ENCODE data around the gene PCCA.
"Not testable (repeated sequence)": the region's sequence is repeated elsewhere in the genome, so short reads cannot be mapped to it uniquely, and the experiment has no call there.

The PCCA gene

DNA sequence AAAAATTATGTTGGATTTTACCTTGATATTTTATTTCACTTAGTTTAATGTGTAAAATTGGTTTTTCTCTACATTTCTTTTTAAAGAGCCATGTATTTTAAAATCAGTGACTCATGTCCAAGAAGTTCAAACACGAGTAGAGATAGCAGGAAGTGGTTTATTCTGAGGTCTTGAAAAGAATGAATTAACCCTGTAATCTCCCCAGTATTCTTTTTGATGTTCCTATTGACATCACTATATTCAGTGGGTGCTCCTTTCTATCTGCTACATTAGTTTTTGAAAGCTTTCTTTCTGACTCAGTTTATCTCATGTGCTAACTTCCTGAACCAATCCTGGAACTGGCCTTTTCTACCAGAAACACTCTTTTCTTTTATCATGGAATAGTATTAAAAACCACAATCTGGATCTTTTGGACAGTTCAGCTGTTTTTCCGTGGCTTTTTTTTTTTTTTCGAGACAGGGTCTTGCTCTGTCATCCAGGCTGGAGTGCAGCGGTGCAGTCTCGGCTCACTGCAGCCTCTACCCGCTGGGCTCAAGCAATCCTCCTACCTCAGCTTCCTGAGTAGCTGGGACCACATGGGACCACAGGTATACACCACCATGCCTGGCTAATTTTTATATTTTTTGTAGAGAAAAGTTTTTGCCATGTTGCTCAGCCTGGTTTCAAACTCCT is 114.9 kb downstream of the PCCA start:
- no peak for DNase-seq

- no peak for DNase-seq
These were observed 119.1 kb downstream of the PCCA start for GRCh38 chr13:100208002-100208401.

DNA sequence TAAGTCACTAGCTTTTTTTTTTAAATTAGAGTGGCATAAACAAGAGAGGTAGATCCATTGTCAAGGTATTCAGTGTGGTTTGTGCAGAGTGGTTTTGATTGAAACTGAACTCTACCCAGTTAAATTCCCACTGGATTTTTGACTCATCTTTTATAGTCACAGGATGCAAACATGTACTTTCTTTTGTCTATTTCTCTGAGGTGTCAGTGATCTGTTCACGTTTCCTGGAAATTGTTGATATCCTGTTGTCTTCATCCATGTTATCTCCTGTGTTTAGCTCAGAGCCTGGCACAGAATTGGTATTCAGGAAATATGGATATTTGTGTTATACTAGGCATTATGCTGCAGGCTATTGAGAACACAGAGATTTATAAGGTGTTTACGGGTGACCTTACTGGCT is 119.7 kb downstream of the PCCA start:
- DNase-seq, result no peak

GRCh38 chr13:100209857-100210825 is 121.2 kb downstream of the PCCA start:
- DNase-seq, result no peak

GRCh38 chr13:100211016-100211710 is 122.3 kb downstream of the PCCA start:
- DNase-seq, result no peak

- no peak for DNase-seq
These were observed 124.1 kb downstream of the PCCA start for GRCh38 chr13:100212904-100213553.

DNA sequence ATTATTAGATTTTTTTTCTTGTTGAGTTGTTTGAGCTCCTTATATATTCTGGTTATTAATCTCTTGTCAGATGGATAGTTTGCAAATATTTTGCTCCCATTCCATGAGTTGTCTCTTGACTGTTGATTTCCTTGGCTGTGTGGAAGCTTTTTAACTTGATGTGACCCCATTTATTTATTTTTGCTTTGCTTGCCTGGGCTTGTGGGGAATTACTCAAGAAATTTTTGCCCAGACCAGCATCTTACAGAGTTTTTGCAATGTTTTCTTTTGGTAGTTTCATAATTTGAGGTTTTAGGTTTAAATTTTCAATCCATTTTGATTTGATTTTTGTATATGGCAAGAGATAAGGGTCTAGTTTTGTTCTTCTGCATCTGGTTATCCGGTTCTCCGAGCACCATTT is 124.7 kb downstream of the PCCA start:
- no peak for DNase-seq

- no peak for DNase-seq
These were observed 126.0 kb downstream of the PCCA start for GRCh38 chr13:100214886-100215285.

DNA sequence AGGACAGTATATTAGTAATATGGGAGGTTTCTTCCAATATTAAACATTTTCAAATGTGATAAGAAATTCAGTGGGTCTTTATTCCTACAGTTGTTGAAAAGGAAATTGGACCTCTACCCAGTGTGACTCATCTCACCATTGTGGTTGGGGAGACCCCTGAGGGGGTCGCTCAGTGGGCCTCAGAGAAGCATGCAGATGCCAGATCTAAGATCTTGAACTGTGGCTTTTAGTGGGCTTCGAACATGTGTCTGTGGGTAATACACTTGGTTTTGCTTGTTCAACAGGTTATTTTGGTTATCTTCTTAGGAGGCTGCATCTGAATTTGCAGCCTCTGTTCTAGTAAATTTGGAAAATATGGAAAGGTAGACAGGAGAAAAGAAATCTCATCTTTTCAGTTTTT is 132.3 kb downstream of the PCCA start:
- no peak for DNase-seq

- DNase-seq, result not testable (repeated sequence)
These were observed 135.2 kb downstream of the PCCA start for GRCh38 chr13:100223966-100224530.

DNA sequence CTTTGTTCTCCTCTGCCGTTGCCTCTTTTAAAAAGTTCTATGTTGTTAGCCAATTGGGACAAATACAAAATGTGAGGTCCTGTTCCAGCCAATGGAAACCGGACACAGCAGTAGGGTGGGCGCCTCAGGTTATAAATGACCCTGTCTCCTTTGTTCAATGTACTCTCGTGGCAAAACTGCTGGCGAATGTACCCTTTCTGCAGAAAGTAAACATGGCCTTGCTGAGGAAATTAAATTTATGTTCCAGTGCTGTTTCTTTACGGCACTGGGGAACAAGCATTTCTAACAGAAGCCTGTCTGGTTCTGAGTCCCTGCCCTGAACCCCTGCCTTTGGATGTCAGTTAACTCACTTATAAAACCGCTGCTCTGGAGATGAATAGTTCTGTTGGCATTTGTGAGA is 140.7 kb downstream of the PCCA start:
- DNase-seq, result no peak

DNA sequence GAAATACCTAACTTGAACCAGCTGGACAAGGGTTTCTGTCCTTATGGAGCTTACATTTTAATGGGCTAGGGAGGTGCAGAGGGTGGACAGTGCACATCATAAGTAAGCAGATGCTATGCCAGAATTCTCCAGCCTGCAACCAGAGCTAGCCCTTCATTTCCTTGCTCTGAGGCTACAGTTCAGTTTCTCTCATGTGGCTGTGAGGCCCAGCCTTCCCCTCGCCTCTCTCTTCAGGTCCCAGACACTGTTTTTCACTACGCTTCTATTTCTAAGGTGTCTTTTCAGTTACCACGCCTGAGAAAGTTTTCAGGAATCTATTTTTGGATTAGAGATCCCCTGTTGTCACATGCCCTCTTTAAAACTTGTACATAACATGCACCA is 141.9 kb downstream of the PCCA start:
- no peak for DNase-seq

GRCh38 chr13:100231176-100231575 is 142.3 kb downstream of the PCCA start:
- no peak for DNase-seq

GRCh38 chr13:100234006-100234405 is 145.1 kb downstream of the PCCA start:
- no peak for DNase-seq

DNA sequence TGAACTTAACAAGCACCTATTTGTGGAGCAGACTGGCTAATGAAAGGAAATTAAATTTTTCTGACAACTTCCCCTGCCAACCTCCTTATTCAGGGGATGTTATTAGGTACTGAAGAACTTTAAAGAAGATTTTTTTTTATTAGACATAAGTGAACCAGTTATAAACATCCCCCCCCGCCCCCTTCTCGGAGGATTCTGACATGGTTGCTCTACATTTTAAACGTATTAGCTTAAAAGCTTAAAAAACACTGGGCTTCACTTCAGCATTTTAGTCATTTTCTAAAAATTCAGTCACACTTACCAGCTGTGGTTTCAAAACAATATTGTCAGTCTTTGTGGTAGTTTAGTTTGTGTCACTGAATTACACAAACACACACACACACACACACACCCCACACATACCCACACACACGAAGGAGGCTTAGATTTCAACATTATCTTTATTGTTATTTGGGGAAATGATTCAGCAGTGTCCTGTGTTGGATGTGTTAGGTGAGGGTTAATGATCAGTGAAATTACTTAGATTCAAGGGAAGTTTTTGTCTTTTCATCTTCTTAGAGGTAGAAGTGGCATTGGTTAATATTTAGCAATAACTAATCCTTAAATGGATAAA is 145.7 kb downstream of the PCCA start:
- DNase-seq, result no peak

DNA sequence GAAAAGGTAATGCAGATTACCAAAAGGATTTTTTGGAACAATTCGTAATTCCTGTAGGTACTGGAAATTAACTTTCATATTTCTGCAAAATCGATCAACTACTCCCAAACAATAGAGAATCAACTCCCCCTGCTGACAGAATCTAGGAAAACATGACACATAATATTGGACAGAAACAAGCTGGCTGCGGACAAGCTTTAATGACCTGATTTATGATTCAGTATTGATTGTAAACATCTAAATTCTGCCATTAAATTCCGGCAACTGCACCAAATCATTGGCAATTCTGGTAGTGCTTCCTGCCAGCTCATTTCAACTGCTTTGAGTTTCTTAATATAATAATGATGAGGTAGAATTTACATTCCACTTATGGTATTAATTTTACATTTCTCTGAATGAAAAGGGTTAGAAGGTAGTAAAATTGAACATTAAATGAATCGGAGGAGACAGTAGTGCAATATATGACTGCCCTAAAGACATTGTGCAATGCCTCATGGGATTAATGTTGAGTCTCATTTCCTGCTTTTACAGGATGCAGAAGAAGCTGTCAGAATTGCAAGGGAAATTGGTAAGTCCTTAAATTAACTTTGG is 146.5 kb downstream of the PCCA start:
- no peak for DNase-seq

GRCh38 chr13:100240109-100240779 is 151.4 kb downstream of the PCCA start:
- no peak for DNase-seq

GRCh38 chr13:100244431-100244830 is 155.5 kb downstream of the PCCA start:
- no peak for DNase-seq

DNA sequence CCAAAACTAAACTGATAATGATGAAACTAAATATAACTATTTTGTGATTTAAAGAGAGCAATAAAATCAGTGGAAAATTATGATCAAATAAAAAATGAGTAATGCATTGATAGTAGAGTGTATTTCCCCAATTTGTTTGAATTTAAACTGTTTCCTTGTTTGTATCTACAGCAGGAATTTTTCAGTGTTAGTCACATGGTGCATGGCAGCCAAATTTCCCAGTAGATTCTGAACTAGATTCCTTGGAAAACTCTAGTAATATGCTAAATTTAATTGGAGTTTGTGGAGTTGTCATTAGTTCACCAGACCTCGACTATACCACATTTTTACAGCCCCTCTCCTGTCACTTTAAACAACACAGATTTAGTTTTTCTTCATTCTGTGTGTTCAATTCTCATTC is 156.2 kb downstream of the PCCA start:
- no peak for DNase-seq

DNA sequence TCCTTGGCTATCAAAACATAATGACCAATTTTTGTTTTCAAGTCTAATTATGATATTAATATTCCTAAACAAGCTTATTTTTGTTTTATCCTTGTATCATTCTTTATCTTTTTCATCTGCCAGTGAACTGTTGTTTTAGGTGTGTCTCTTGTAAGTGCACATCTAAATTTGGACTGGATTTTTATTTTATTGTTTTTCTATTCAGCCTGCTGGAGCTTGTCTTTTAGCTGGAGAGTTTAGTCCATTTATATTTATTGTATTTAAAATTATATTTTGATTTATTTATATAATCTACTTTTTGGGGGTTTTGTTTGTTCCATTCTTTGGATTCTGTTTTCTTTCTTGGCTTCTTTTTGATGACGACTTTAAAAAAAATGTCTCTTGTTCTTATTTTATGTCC is 159.0 kb downstream of the PCCA start:
- no peak for DNase-seq

DNA sequence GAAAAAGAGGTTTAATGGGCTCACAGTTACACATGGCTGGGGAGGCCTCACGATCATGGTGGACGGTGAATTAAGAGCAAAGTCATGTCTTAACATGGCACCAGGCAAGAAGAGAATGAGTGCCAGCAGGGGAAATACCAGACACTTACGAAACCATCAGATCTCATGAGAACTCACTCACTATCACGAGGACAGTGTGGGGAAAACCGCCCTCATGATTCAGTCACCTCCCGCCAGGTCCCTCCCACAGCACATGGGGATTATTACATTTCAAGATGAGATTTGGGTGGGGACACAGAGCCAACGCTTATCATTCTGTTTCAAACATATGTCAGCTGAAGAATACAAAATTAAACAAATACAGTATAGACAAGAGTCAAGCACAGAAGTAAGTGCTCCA is 165.1 kb downstream of the PCCA start:
- no peak for DNase-seq
